Lung (tissue), 12 donors: Measurements from ENCODE around the gene ABCB10. TPM values are rescaled to one million over a fixed set of nuclear protein-coding genes. Genes with fewer than 3 reads are reported as not detected.
"Not testable (repeated sequence)": the region's sequence is repeated elsewhere in the genome, so short reads cannot be mapped to it uniquely, and the experiment has no call there.

Source experiments
- ATAC-seq: fragments of 200-7000 bp; cut with Tn5 transposase; one replicate; pipeline ENCODE4 v1.9.1; 2020; ENCODE audit warnings: moderate number of reproducible peaks; ENCODE audit not compliant: insufficient read depth, low FRiP score
- DNase-seq, 3 donors: peaks; one replicate each; pipeline ENCODE4 v3.0.0-alpha.2; 2013 to 2017
- H3K27ac ChIP-seq, 2 donors: one replicate each; pipeline ENCODE4 v1.5.1; 2013; ENCODE audit warnings: mild to moderate bottlenecking in 2 of 2, moderate library complexity in 2 of 2, control low read depth in 1 of 2, inconsistent platforms in 1 of 2, low read depth in 1 of 2, low read length in 1 of 2
- H3K27me3 ChIP-seq, 3 donors: one replicate each; pipeline ENCODE4 v1.5.1; 2013; ENCODE audit warnings: low read length in 2 of 3; ENCODE audit not compliant: control insufficient read depth in 3 of 3, insufficient read depth in 3 of 3
- H3K36me3 ChIP-seq, 4 donors: one replicate each; pipeline ENCODE4 v1.5.1; 2013; ENCODE audit warnings: low read length in 4 of 4, mild to moderate bottlenecking in 1 of 4, moderate library complexity in 1 of 4; ENCODE audit not compliant: control insufficient read depth in 4 of 4, insufficient read depth in 4 of 4
- H3K4me1 ChIP-seq, 5 donors: one replicate each; pipeline ENCODE4 v1.5.1; 2013; ENCODE audit warnings: low read length in 5 of 5, mild to moderate bottlenecking in 2 of 5, moderate library complexity in 1 of 5; ENCODE audit not compliant: control insufficient read depth in 5 of 5, insufficient read depth in 5 of 5
- H3K4me3 ChIP-seq: one replicate; pipeline ENCODE4 v1.5.1; 2013; ENCODE audit warnings: mild to moderate bottlenecking, control low read depth, moderate library complexity
- H3K9ac ChIP-seq, 2 donors: one replicate each; pipeline ENCODE4 v1.5.1; 2013; ENCODE audit warnings: low read length in 2 of 2, control low read depth in 1 of 2; ENCODE audit not compliant: insufficient read depth in 1 of 2
- H3K9me3 ChIP-seq, 4 donors: one replicate each; pipeline ENCODE4 v1.5.1; 2013; ENCODE audit warnings: low read length in 3 of 4, mild to moderate bottlenecking in 1 of 4, moderate library complexity in 1 of 4; ENCODE audit not compliant: control insufficient read depth in 4 of 4, insufficient read depth in 3 of 4
- CTCF ChIP-seq: IDR thresholded peaks from 2 replicates; pipeline ENCODE4 v1.5.1; 2012; ENCODE audit warnings: mild to moderate bottlenecking; ENCODE audit errors: control extremely low read depth, extremely low read depth
- WGBS, 2 donors: extraction: QIAGEN DNeasy Blood & Tissue Kit; methylation state at CpG; one replicate each; pipeline ENCODE4 v1.1.7; 2013; 5-methylcytosine and 5-hydroxymethylcytosine counted together
- polyA plus RNA-seq, 2 donors: library from polyadenylated mRNA; stranded (reverse); fragments of 200-250 nt; gene quantifications; one replicate each; pipeline ENCODE4 v1.2.1, GENCODE V29; 2013
- total RNA-seq, 2 donors: library from RNA; depleted of rRNA in 1 of 2; stranded (reverse); fragments of >200 nt in 1 of 2; gene quantifications; one replicate each; pipeline ENCODE4 v1.2.1, GENCODE V29; 2014 to 2021
- donor health status: control.
- donor health status: control.
- donor health status: Bipolar disorder and iron deficiency.
- donor health status: healthy.
- donor health status: DM: yes; HTN: yes; CAD: no.

ABCB10 gene
- total and polyA plus RNA-seq, 4 donors, result 6.5 to 23.5 (median 14.2) TPM

DNA sequence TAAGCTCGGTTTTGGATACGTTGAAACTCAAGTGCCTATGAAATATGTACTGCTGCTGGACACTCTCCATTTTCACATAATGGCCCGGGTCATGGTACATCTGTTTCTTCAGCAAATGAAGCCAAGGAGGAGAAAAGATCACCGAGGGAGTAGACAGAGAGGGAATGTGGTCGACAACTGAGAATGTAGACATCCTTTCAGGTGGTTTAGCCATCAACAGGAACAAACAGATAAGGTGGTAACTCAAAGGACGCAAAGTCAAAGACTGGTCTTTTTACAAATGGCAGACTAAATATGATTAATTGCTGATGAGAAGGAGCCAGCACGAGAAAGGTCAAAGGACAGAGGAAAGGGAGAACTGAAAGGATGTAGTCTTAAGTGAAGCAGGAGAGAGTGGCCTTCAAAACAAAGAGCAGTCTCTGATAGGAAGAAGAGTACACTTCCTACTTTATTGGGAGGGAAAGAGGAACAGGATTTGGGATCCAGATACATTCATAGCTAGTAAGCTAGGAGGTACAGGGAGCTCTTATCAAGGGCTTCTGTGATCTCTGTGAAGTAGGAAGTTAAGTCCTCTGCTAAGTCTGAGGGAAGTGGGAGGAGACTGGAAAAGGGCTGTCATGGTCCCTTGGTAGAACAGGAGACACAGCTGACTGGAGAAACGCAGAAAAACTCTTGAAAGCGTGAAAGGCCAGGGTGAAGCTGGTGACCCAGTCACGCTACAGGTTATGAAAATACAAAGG is 78.7 kb downstream of the ABCB10 start:
- Histone ChIP-seq H3K9ac (no peak overlapping the region), H3K9me3 (no peaks in the 10 kb centered on the region), H3K4me1 (no peaks in the 10 kb centered on the region), H3K36me3 (peaks cover 13 to 31% (median 24%) of the 10 kb centered on the region in 4 donors), H3K27ac (no peak overlapping the region), H3K27me3 (no peaks in the 10 kb centered on the region), H3K4me3 (no peak overlapping the region)
- no peak for TF ChIP-seq CTCF
- DNase-seq (no peak), ATAC-seq (no peak)
- 71 to 77% methylated on average over 10 of the region's 10 CpGs for WGBS, 2 donors

- H3K4me3 ChIP-seq, result no peak overlapping the region
- no peak for ATAC-seq
Observed at GRCh38 chr1:229478852-229479251, 79.7 kb downstream of the ABCB10 start.

DNA sequence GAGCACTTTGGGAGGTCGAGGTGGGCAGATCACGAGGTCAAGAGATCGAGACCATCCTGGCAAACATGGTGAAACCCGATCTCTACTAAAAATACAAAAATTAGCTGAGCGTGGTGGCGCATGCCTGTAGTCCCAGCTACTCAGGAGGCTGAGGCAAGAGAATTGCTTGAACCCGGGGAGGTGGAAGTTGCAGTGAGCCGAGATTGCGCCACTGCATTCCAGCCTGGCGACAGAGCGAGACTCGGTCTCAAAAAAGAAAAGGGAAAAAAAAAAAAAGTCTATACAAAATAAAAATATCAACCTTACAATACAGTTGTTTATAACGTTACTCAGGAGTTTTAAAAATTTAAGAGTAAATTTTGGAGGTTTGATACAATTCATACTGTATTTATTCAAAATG is 82.6 kb downstream of the ABCB10 start:
- H3K4me3 ChIP-seq, H3K4me1 ChIP-seq, ATAC-seq, H3K27ac ChIP-seq, H3K9me3 ChIP-seq, H3K27me3 ChIP-seq, H3K9ac ChIP-seq, DNase-seq: not testable (repeated sequence)
- 83 to 92% methylated on average over 13 of the region's 13 CpGs for WGBS, 2 donors
- peaks cover 9 to 30% (median 19%) of the 10 kb centered on the region in 4 donors for H3K36me3 ChIP-seq

More at GRCh38 chr1:229478852-229479251, 79.7 kb downstream of the ABCB10 start:
- H3K9me3 ChIP-seq, result no peaks in the 10 kb centered on the region
- H3K36me3 ChIP-seq, result peaks cover 11 to 34% (median 23%) of the 10 kb centered on the region in 4 donors
- no peak overlapping the region for H3K9ac ChIP-seq
- DNase-seq, result no peak
- WGBS, 2 donors, result 96 to 99% methylated on average over 1 of the region's 1 CpG
- no peak for TF ChIP-seq CTCF
- no peaks in the 10 kb centered on the region for H3K27me3 ChIP-seq
- no peaks in the 10 kb centered on the region for H3K4me1 ChIP-seq
- H3K27ac ChIP-seq, result no peak overlapping the region

- peaks cover 12 to 34% (median 18%) of the 10 kb centered on the region in 4 donors for H3K36me3 ChIP-seq
- H3K9ac ChIP-seq, result no peak overlapping the region
- no peak for DNase-seq
- no peak overlapping the region for H3K27ac ChIP-seq
- no peak for TF ChIP-seq CTCF
- no peaks in the 10 kb centered on the region for H3K9me3 ChIP-seq
- H3K27me3 ChIP-seq, result no peaks in the 10 kb centered on the region
- H3K4me1 ChIP-seq, result no peaks in the 10 kb centered on the region
- 94 to 96% methylated on average over 2 of the region's 2 CpGs for WGBS, 2 donors
- no peak for ATAC-seq
- H3K4me3 ChIP-seq, result no peak overlapping the region
Observed at GRCh38 chr1:229474509-229474908, 84.0 kb downstream of the ABCB10 start.
